Stimulated activated CD4-positive, alpha-beta T cell treated with anti-CD3 and anti-CD28 coated beads, Interleukin-4, amount 100 ng/mL, for 48 hours (primary cell): ENCODE data around the gene TRMT10C.
A peak's percentile ranks its signal among the peaks of the same experiment; 100 is the strongest.
"Not testable (repeated sequence)": the region's sequence is repeated elsewhere in the genome, so short reads cannot be mapped to it uniquely, and the experiment has no call there.

Experiments used
- DNase-seq, 2 donors: peaks; one replicate each; pipeline ENCODE4 v3.0.0-alpha.2; 2020; ENCODE audit warnings: low read depth in 2 of 2

TRMT10C gene

DNA sequence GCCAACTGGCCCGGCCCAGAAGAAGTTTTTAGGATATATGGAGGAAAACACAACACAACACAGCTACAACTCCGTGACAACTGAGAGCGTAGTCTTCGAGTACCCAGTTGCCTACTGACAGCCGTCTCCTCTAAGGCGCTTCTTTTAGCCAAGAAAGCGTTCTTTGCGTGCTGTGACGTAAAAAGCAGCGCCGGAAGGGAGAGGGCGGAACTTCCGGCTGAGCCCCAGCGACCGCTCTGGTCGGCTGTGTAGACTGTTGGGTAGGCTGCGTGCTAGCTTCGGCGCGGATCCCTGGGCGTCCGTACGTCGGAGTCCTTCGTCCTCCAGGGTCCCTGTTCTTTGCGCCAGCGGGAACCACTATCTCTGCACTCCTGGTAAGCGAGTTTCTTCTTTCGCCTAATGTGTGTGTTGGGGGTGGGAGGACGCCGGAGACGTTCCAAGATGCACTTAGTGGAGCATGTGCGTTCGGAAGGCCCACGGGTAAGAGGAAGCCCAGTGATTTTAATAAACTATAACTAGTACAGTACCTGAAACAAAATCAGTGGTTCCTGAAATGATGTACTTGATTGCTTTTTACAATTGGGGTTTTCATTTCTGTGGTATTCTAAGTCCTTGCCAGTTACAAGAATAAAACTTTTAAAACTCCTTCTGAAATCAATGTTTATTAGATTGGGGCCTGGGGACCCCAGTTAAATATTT lies at the start of gene TRMT10C:
TSS of gene TRMT10C (plus strand) at position 239 of the 699 bp plus-strand sequence. CDS start 2,914 bp downstream, outside the sequence.
- peak; percentile 83 to 90 for DNase-seq

DNA sequence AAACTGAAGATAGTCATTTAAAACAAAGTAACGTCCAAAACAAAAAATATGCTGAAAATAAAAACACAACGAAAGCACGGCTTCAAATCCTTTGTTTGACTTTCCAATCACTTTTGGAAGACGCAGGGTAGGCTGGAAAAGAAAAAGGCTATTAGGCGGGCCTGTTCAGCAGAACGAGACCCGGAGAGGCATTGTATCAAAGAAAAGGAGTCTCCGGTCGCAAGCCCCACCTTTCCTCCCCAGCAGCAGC lies 49.3 kb upstream of the TRMT10C start:
- no peak for DNase-seq

DNA sequence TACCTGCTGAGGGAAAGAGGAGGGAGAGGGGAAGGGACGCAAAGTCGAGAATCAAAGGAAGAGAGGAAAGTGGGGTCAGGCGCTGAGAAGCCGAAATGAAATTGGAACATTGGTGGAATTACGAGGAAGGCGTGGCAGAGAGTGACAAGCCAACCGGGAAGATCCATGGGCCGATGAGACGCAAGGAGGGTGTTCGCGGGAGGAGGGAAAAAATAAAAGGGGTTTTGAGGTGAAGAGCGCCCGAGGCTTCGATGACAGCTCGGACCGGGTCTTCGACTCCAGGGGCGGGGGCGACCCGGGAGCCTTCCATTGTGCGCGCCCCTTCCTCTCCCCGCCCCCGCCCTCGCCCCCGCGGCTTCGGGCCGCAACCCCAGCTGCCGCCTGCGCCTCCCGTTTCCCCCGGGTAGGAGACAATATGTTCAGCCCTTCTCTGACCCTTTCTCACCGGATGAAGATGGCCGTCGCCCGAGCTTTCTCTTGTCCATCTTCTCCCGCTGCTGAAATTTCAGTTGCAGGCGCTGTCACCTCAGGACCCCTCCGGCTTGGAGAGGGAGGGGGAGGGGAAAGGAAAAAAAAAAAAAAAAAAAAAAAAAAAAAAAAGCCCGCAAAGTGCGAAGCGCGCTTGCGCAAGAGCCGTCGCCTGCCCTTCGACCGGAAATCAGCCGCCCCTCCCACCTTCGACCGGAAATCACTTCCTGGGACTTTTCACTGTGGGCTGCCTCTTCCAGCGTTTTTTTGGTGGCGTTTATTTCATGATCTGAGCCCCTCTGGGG lies 48.8 kb upstream of the TRMT10C start, which contains the start of gene SENP7:
TSS of gene SENP7 (minus strand) at position 567 of the 773 bp plus-strand sequence. CDS start at position 485, 82 bp downstream.
- peak; percentile 58 to 73 for DNase-seq

DNA sequence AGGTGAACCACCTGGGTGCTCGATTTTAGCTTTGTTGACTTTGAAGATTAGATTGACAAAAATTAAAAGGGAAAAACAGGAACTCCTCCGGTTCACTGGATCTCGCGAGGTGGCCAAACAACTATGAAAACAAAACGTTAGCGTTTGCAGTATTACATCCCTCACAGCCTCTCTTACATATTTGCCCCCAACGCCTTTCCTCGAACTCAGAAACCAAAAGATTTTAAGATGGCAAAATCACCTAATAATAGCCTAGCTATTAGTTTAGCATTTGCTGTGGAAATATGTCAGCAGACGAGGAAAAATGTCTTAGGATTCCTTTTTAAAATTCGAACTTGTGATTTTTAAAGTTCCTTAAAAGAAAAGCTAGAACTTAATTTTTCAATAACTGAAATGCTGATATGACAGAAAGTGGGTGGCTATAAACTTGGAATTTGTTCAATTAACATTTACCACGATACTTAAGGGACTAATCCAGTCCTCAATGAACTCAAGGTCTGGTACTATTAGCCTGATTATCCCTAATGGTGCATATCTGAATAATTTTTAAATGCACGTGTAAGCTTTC lies 48.2 kb upstream of the TRMT10C start:
- DNase-seq, result no peak

DNA sequence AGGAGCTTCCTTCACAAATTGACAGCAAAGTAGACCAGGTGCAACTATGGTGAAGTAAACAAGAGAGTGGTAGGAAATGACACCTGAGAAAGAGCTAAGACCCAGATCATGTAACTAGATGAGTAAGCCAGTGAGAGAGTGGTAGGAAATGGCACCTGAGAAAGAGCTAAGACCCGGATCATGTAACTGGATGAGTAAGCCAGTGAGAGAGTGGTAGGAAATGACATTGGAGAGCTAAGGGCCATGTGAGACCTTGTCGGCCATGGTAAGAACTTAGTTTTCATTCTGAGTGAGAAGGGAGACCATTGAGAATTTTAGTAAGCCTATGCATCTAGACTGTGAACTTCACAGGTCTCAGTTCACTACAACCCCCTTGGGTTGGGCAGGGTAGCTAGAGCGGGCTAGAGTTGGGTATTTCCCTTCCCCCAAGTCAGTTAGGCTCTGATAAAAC lies 43.2 kb upstream of the TRMT10C start:
- peak in 1 of 2 donors; percentile 29 for DNase-seq

DNA sequence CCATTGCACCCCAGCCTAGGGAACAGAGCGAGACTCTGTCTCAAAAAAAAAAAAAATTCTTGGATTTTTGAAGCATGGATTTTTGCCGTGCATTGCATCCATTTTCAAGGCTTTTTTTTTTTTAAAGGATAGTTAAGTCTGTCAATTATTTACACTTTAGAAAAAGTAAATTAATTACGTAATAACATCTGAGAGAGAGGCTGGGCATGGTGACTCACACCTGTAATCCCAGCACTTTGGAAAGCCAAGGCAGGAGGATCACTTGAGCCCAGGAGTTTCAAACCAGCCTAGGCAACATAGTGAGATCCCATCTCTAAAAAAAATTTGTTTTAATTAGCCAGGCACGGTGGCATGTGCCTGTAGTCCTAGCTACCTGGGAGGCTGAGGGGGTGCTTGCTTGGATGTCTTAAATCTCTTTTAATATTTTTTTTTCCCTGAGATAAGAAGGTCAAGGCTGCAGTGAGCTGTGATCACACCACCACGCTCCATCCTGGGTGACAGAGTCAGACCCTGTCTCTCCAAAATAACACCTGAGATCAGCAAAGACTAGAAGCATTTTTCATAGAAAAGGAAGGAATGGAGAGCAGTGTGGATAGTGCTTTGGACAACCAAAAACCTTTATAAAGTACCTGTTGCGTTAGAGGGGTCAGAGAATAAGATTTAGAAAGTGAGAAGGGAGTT lies 41.8 kb upstream of the TRMT10C start:
- no peak for DNase-seq

DNA sequence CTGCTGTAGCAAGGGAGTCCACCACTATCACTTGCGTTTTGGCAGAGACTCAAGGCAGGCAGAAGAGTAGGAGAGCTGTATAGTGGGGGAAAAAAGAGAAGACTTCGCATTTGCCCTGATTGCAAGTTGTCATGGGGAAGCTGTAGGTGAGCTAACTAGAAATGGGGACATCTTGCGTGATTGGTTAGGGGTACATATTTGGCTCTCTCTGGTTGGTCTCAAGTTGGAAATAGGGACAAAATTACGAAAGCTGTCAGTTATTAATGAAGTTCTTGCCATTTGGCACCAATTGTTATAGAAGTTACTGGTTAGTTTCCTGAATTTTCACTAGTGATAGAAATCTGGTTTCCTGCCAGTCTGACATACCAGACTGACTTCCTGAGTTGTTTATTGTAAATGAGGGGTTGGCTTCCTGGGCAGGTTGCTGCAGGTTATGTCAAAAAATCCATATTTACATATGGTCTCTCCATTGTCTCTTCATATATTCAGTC lies 40.4 kb upstream of the TRMT10C start:
- no peak for DNase-seq

DNA sequence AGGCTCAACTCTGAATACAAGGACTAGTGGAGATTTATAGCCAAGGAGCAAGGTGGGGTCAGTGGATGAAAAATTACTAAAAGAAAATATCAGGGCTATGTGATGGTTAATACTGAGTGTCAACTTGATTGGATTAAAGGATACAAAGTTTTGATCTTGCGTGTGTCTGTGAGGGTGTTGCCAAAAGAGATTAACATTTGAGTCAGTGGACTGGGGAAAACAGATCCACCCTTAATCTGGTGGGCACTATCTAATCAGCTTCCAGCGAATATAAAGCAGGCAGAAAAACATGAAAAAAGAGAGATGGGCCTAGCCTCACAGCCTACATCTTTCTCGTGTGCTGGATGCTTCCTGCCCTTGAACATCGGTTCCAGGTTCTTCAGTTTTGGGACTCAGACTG lies 34.2 kb upstream of the TRMT10C start:
- no peak for DNase-seq

DNA sequence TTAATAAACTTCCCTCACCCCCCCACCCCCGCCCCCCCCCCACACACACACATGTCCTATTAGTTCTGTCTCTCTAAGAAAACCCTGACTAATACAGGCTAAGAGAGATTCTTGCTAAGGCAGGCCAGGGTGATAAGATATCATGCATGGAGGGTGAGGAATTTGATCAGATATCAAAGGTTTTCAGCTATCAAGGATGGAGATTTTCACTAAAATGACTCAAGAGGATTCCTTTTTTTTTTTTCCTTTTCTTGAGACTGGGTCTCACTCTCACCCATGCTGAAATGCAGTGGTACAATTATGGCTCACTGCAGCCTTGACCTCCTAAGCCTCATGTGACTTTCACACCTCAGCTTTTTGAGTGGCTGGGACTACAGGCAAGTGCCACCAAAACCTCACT lies 33.8 kb upstream of the TRMT10C start:
- DNase-seq, result no peak

DNA sequence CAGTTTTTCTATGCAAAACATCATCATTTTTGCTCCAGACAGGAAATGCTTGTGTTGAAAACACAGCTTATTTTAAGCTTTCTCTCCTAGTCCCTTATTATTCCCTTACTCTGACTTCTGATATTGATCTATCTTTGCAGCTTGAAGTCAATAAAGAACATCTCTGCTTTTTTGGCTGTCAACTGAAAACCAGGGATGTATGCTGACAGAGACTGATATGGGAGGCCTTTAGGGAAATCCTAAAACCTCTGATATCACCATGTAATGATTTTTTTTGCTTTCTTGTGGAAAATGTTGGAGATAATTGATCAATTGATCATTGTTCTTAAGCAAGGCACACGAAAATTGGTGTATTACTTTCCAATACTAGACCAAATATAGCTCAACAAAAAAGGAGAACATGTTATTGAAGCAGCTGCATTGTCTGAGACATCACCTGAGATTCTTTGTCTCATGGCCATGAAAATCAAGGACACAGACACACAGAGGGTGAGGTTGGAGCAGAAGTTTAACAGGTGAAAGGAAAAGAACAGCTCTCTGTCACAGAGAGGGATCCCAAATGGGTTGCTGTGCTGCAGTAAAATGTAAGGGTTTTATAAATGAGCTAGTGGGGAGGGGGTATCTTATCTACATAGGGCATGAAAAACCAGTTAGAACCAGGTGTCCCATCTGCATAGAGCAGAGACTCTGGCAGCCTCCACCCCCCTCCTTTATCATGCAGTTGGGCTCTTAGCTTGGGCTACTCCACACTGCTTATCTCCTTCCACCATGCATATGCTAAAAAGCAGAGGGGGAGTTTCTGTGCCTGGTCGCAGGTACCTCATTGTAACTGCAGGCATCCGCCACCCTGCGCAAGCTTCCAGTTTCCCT lies 31.6 kb upstream of the TRMT10C start:
- no peak for DNase-seq

DNA sequence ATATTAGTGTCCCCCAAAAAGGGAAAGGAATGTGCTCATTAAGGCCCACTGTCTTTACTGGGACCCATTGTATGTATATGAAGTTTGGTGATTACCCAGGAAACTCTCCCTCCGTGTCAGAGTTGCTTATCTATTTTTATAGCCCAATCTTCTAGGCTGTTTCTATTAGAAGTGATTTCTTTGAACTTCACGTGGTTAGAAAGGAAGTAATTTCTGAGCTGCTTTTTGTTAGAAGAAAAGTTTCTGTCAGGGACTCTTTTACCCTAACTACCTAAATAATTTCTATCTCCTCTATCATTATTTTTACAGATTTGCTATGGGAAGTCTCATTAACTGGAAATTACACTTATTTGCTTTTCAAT lies 31.0 kb upstream of the TRMT10C start:
- no peak for DNase-seq

DNA sequence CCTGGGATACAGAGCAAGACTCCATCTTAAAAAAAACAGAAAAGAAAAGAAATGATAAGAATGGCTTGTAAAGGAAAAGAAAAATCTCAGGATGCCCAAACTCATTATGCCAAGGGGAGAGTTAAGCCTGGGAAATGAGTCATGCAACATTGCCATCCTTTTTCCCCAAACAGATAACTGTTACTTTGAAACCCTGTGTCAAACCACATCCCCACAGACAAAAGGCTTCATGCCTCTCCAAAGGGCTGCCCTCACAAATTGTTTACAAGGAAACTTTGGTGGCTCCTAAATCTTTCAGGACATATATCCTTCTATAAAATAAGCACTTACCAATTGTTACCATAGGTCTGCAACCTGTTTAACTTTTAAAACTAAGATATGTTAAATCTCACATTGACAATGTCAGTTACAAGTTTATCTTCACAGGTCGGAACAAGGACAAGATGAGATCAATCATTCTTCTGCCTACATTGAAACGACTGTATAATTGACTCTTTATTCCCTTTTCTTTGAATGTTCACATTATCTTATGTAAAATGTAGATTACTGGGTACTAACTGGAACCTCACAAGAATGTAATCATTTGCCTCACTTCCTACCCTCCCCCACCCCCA lies 30.1 kb upstream of the TRMT10C start:
- DNase-seq, result no peak

DNA sequence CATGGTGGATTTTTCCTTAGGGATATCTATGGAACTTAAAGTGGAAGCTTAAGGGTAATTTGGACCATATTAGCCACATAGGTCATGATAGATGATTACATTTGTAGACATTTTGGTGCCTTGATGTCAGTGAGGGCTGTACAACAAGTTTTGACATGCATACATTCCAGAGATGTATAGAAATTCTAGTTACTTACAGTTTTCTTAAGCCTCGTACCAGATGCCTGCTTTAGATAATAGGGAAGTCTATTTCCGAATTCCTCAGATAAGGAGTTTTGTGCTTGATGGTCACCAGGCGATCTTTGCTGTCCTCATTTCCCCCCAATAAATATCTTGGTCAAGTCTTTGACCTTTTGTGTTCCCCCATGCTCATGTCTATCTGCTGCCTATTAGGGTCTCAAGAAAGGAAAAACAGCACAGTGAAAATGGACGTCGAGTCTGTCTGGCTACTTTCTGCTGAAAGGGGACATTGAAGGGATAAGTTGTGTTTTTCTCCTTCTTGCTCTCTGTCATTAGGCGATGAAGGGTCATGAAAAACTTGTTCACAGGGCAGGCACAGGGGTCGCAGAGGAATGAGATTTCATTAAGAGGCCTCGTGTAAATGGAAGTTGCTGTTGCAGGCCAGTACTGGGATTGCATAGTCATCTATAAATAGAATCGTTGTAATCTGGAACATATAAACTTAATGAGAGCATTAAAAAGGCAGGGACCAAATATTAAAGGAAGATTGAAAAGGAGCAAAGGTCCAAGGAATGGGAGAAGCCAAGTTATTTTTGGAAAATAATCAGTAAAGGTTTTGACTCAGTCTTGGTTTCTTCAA lies 28.7 kb upstream of the TRMT10C start:
- DNase-seq, result no peak

DNA sequence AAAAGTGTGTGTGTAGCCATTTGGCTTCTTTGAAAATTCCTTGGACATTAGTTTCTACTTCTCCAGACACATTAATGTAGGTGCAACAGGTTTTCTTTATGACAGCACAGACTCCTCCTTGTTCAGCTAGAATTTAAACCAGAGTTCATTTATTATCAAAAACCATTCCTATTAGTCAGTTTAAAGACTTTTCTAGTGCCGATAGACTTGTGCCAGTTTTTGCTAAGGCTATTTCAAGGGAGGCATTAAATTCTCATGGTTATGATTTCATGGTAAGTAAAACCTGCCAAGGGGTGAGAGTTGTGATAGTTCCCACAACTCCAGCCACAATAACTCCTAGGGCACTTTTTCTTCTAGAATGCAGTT lies 28.1 kb upstream of the TRMT10C start:
- DNase-seq, result no peak

DNA sequence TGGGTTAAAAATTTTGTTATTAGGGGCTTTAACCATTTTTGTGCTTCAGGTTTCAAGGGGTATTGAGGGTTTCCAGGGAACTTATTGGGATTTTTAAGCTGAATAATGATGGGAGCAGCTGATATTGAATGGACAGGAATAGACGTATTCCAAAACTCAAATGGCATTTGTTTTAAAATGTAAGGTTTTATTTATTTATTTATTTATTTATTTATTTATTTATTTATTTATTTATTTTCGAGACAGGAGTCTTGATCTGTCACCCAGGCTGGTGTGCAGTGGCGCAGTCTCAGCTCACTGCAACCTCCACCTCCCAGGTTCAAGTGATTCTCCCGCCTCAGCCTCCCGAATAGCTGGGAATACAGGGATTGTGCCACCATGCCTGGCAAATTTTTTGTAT lies 26.4 kb upstream of the TRMT10C start:
- no peak for DNase-seq

DNA sequence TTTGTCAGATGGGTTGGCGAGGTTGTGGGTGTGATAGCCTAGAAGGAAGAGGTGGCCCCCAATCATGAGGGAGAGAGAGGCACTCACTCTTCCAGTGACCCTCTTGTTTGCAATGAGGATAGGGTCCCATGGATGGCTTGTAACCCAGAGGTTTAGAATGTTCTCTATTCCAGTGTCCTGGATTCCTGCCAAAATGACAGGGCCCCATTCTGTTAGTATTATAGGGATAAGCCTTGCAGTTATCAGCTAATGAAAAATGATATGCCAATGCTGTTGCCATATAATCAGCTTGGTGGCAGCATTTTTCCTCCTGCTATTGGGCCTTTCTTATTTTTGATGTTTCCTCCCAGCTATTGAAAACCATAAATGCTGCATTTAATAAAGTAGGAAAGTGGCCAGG lies 25.4 kb upstream of the TRMT10C start:
- DNase-seq, result no peak

DNA sequence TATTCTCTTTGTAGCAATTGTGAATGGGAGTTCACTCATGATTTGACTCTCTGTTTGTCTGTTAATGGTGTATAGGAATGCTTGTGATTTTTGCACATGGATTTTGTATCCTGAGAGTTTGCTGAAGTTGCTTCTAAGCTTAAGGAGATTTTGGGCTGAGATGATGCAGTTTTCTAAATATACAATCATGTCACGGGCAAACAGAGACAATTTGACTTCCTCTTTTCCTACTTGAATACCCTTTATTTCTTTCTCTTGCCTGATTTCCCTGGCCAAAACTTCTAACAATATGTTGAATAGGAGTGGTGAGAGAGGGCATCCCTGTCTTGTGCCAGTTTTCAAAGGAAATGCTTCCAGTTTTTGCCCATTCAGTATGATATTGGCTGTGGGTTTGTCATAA lies 24.7 kb upstream of the TRMT10C start:
- not testable (repeated sequence) for DNase-seq

DNA sequence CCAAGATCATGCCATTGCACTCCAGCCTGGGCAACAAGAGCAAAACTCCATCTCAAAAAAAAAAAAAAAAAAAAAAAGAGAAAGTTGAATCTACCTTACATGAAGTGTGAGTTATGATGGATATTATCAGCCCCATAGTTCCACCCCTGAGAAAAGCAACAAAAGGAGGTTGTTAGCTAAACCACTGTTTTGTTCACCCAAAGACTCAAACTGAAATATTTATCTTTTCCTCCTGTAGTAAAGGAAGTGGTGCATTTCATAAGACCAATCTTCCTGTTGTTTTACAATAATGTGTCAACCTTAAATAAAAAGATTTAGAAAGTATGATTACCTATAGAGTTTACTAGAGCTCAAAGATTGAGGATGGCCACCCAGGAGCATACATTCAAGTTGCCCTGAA lies 18.7 kb upstream of the TRMT10C start:
- no peak for DNase-seq

DNA sequence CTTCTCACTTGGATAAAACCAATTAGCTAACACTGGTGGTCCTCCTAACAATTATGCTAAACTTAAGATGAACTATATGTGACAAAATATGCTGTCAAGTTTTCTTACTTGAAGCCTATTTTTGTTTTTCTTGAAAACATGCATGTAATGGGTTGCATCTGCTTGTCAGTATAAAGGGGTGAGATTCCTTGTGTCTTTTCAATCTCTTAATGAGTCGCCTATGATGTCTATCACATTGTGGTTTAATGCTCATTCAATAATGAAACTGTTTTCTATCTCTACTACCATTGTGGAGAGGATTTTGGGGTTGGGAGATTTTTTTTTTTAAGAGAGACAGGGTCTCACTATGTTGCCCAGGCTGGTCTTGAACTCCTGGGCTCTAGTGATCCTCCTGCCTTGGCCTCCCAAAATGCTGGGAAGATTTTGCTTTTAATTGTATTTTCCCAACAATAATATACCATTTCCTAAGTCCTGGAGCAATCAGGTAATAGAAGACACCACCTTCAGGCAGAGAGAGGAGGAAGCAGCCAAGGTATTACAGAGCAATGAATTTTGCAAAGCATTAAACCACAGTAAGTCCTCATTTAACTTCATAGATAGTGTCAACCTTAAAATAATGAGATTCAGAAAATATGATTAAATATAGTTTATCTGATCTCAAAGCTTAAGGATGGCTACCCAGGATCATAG lies 17.4 kb upstream of the TRMT10C start:
- no peak for DNase-seq
